Hepatocyte (in vitro differentiated cells): ENCODE results near the gene CLCNKB. TPM values are rescaled to one million over a fixed set of nuclear protein-coding genes. Genes with fewer than 3 reads are reported as not detected.

Experiments used
- DNase-seq: peaks from one replicate; pipeline ENCODE4 v3.0.0-alpha.2; 2016; ENCODE audit warnings: low spot score
- H2AFZ ChIP-seq: fragments of 200-600 bp; sonication (generic); 2 replicates; pipeline ENCODE4 v1.6.0; 2016; ENCODE audit warnings: antibody characterized with exemption, mild to moderate bottlenecking
- H3K27ac ChIP-seq: fragments of 200-600 bp; sonication (generic); 2 replicates; pipeline ENCODE4 v1.5.1; 2016; ENCODE audit warnings: mild to moderate bottlenecking
- H3K27me3 ChIP-seq: fragments of 200-600 bp; sonication (generic); 2 replicates; pipeline ENCODE4 v1.6.1; 2016
- H3K36me3 ChIP-seq: fragments of 200-600 bp; sonication (generic); replicated peaks from 2 replicates; pipeline ENCODE4 v1.5.1; 2016; ENCODE audit warnings: low read depth; ENCODE audit not compliant: insufficient read depth
- H3K4me1 ChIP-seq: fragments of 200-600 bp; sonication (generic); 2 replicates; pipeline ENCODE4 v1.5.1; 2016; ENCODE audit warnings: mild to moderate bottlenecking, moderate library complexity; ENCODE audit not compliant: insufficient read depth
- H3K4me2 ChIP-seq: fragments of 200-600 bp; sonication (generic); 2 replicates; pipeline ENCODE4 v1.6.0; 2016
- H3K4me3 ChIP-seq: fragments of 200-600 bp; sonication (generic); 2 replicates; pipeline ENCODE4 v1.5.1; 2016; ENCODE audit warnings: mild to moderate bottlenecking
- H3K79me2 ChIP-seq: fragments of 200-600 bp; sonication (generic); 2 replicates; pipeline ENCODE4 v1.6.0; 2017; ENCODE audit warnings: mild to moderate bottlenecking
- H3K9me2 ChIP-seq: fragments of 200-600 bp; sonication (generic); replicated peaks from 2 replicates; pipeline ENCODE4 v1.6.0; 2017; ENCODE audit warnings: mild to moderate bottlenecking; ENCODE audit not compliant: insufficient read depth
- H3K9me3 ChIP-seq: fragments of 200-600 bp; sonication (generic); 2 replicates; pipeline ENCODE4 v1.5.1; 2016; ENCODE audit warnings: low read depth, mild to moderate bottlenecking
- H4K20me1 ChIP-seq: fragments of 200-600 bp; sonication (generic); 2 replicates; pipeline ENCODE4 v1.6.0; 2016; ENCODE audit warnings: mild to moderate bottlenecking; ENCODE audit not compliant: insufficient read depth, poor library complexity, severe bottlenecking
- EZH2 ChIP-seq: fragments of 200-600 bp; sonication (generic); IDR thresholded peaks from 2 replicates; pipeline ENCODE4 v1.6.1; 2016; ENCODE audit warnings: antibody characterized with exemption, mild to moderate bottlenecking, borderline replicate concordance
- EZH2phosphoT487 ChIP-seq: fragments of 200-600 bp; sonication (generic); IDR thresholded peaks from one replicate; pipeline ENCODE4 v1.6.1; 2018; ENCODE audit warnings: antibody characterized with exemption, mild to moderate bottlenecking, low read depth, moderate library complexity; ENCODE audit not compliant: unreplicated experiment, severe bottlenecking
- WGBS: methylation state at CpG from one replicate; pipeline ENCODE4 v1.1.6; 2016; ENCODE audit warnings: low lambda C conversion rate; ENCODE audit errors: missing lambda C conversion rate; 5-methylcytosine and 5-hydroxymethylcytosine counted together
- polyA plus RNA-seq: library from polyadenylated mRNA; unstranded; fragments of >200 nt; fragmentation: Nextera tagmentation; extraction: Ambion mirVana; gene quantifications from 2 replicates; pipeline ENCODE4 v1.2.1, GENCODE V29; 2016
- total RNA-seq: library from RNA; depleted of rRNA; stranded (reverse); fragments of >200 nt; gene quantifications from 2 replicates; pipeline ENCODE4 v1.2.3, GENCODE V29; 2014
- TF ChIP-seq, protein P1 (sequence below): fragments of 200-600 bp; sonication (generic); IDR thresholded peaks from 2 replicates; pipeline ENCODE4 v1.5.1; 2016; ENCODE audit warnings: antibody characterized with exemption, mild to moderate bottlenecking; ENCODE audit not compliant: poor library complexity

The CLCNKB gene
- total and polyA plus RNA-seq, 2 experiments from 2014 or later = 0.47 to 1.4 TPM

DNA sequence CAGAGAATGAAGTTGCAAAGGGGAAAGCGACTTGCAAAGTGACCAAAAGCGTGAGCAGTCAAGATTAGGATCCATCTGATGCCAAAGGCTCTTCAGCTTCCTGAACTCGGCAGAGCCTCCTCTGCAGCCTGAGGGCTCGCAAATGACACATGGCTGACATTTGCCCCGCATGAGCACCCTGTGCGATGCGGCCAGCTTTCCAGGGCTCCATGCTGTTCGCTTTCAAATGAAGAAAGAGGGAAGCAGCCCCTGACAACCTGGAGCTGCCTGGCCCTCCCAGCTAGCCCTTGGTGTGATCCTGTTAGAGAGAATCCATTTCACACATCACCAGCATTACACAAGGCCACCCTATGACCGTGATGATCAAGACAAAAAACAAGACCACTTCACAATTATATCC is 50.0 kb downstream of the CLCNKB start:
- TF ChIP-seq EZH2phosphoT487 (no peak), EZH2 (no peak)
- TF ChIP-seq, protein P1, sequence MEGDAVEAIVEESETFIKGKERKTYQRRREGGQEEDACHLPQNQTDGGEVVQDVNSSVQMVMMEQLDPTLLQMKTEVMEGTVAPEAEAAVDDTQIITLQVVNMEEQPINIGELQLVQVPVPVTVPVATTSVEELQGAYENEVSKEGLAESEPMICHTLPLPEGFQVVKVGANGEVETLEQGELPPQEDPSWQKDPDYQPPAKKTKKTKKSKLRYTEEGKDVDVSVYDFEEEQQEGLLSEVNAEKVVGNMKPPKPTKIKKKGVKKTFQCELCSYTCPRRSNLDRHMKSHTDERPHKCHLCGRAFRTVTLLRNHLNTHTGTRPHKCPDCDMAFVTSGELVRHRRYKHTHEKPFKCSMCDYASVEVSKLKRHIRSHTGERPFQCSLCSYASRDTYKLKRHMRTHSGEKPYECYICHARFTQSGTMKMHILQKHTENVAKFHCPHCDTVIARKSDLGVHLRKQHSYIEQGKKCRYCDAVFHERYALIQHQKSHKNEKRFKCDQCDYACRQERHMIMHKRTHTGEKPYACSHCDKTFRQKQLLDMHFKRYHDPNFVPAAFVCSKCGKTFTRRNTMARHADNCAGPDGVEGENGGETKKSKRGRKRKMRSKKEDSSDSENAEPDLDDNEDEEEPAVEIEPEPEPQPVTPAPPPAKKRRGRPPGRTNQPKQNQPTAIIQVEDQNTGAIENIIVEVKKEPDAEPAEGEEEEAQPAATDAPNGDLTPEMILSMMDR = no peak
- H3K9me3 ChIP-seq = no peaks in the 10 kb centered on the region
- H3K4me1 ChIP-seq = no peaks in the 10 kb centered on the region
- no peaks in the 10 kb centered on the region for H3K79me2 ChIP-seq
- no peak overlapping the region for H2AFZ ChIP-seq
- no peaks in the 10 kb centered on the region for H4K20me1 ChIP-seq
- no peak overlapping the region for H3K4me2 ChIP-seq
- 63% methylated on average over 9 of the region's 9 CpGs for WGBS
- H3K9me2 ChIP-seq = no peaks in the 10 kb centered on the region
- no peak for DNase-seq
- no peaks in the 10 kb centered on the region for H3K27me3 ChIP-seq
- no peak overlapping the region for H3K4me3 ChIP-seq
- no peak overlapping the region for H3K27ac ChIP-seq
- H3K36me3 ChIP-seq = no peaks in the 10 kb centered on the region

DNA sequence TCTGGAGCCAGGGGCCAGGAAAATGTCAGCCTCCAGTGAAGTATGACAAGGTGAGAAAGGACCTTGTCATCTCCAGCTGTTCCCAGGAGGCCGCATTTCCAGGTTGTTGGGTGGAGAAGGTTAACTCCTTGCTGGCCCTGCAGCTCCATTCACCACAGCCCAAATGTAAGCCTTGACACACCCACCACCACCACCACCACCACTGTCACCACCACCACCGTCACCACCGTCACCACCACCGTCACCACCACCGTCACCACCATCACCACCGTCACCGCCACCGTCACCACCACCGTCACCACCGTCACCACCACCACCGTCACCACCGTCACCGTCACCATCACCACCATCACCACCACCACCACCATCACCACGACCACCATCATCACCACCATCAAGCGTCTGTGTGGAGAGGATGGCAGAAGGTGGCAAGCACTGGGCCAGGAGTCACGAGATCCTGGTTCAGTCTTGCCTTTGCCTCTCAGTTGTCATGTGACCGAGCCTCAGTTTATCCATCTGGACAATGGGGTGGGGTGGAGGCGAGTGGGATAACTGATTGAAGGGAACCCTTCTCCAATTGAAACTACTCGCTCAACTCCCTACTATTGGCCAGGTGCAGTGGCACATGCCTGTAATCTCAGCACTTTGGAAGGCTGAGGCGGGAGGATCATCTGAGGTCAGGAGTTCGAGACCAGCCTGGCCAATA is 51.0 kb downstream of the CLCNKB start:
- H2AFZ ChIP-seq = no peak overlapping the region
- no peaks in the 10 kb centered on the region for H3K27me3 ChIP-seq
- H3K9me2 ChIP-seq = no peaks in the 10 kb centered on the region
- no peak overlapping the region for H3K4me2 ChIP-seq
- DNase-seq = no peak
- no peaks in the 10 kb centered on the region for H3K36me3 ChIP-seq
- H3K9me3 ChIP-seq = no peaks in the 10 kb centered on the region
- H3K79me2 ChIP-seq = no peaks in the 10 kb centered on the region
- H3K27ac ChIP-seq = no peak overlapping the region
- no peaks in the 10 kb centered on the region for H4K20me1 ChIP-seq
- no peak overlapping the region for H3K4me3 ChIP-seq
- TF ChIP-seq EZH2 (no peak), EZH2phosphoT487 (no peak)
- TF ChIP-seq, protein P1 = no peak
- 94% methylated on average over 21 of the region's 21 CpGs for whole genome bisulfite sequencing
- H3K4me1 ChIP-seq = no peaks in the 10 kb centered on the region

DNA sequence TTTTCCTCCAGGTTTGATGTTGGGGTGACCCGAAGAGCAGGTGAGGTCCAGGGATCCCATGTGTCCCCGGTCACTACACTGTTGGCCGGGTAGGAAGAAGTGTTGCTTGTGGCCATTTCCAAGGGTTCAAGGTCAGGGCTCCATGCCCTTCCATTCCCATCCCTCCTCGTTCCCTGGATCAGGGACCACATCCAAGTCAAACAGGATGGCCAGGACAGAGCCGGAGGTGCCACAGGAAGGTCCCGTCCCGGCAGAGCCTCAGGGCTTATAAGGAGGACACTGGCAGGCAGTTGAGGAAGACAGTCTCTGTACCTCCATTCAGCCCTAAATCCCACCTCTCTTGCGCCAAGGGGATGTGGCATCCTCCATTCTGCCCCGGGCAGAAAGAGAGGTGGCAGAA is 51.9 kb downstream of the CLCNKB start:
- TF ChIP-seq EZH2 (no peak), EZH2phosphoT487 (no peak)
- TF ChIP-seq, protein P1 = no peak
- Histone ChIP-seq H2AFZ (no peak overlapping the region), H3K27ac (no peak overlapping the region), H3K9me2 (no peaks in the 10 kb centered on the region), H3K36me3 (no peaks in the 10 kb centered on the region), H3K9me3 (no peaks in the 10 kb centered on the region), H3K79me2 (no peaks in the 10 kb centered on the region), H3K27me3 (no peaks in the 10 kb centered on the region), H3K4me2 (no peak overlapping the region), H3K4me3 (no peak overlapping the region), H4K20me1 (no peaks in the 10 kb centered on the region), H3K4me1 (no peaks in the 10 kb centered on the region)
- no peak for DNase-seq
- WGBS = 95% methylated on average over 9 of the region's 9 CpGs

GRCh38 chr1:16099412-16099811 is 55.8 kb downstream of the CLCNKB start:
- H3K4me2 ChIP-seq = no peak overlapping the region
- no peak for TF ChIP-seq EZH2
- no peak for TF ChIP-seq EZH2phosphoT487
- TF ChIP-seq, protein P1 = no peak
- no peaks in the 10 kb centered on the region for H3K9me3 ChIP-seq
- no peaks in the 10 kb centered on the region for H3K79me2 ChIP-seq
- H3K9me2 ChIP-seq = no peaks in the 10 kb centered on the region
- no peaks in the 10 kb centered on the region for H3K4me1 ChIP-seq
- no peak for DNase-seq
- no peaks in the 10 kb centered on the region for H4K20me1 ChIP-seq
- H3K27ac ChIP-seq = no peak overlapping the region
- no peaks in the 10 kb centered on the region for H3K27me3 ChIP-seq
- no peak overlapping the region for H2AFZ ChIP-seq
- 96% methylated on average over 1 of the region's 1 CpG for WGBS
- H3K4me3 ChIP-seq = no peak overlapping the region
- no peaks in the 10 kb centered on the region for H3K36me3 ChIP-seq
